HG03139 (cell line): ENCODE results near the gene PTH1R.
A peak's percentile ranks its signal among the peaks of the same experiment; 100 is the strongest.

Source experiments
- ATAC-seq: cut with Tn5 transposase; IDR thresholded peaks from one replicate; pipeline ENCODE4 v1.9.1; 2021; ENCODE audit not compliant: unreplicated experiment

PTH1R gene

GRCh38 chr3:46942481-46943236 is 65.1 kb downstream of the PTH1R start:
- no peak for ATAC-seq

- ATAC-seq, result no peak
Measured at GRCh38 chr3:46943237-46944187, 66.0 kb downstream of the PTH1R start.

GRCh38 chr3:46944191-46944590 is 66.7 kb downstream of the PTH1R start:
- no peak for ATAC-seq

- no peak for ATAC-seq
Measured at GRCh38 chr3:46946416-46946815, 68.9 kb downstream of the PTH1R start.

GRCh38 chr3:46946856-46947545 is 69.5 kb downstream of the PTH1R start:
- no peak for ATAC-seq

- ATAC-seq, result no peak
Measured at GRCh38 chr3:46947546-46947901, 70.0 kb downstream of the PTH1R start.

- no peak for ATAC-seq
Measured at GRCh38 chr3:46947981-46948791, 70.7 kb downstream of the PTH1R start.

- ATAC-seq, result peak; percentile 53
Measured at GRCh38 chr3:46948830-46949671, 71.5 kb downstream of the PTH1R start.

- ATAC-seq, result no peak
Measured at GRCh38 chr3:46950177-46950576, 72.7 kb downstream of the PTH1R start.

- ATAC-seq, result no peak
Measured at GRCh38 chr3:46950650-46951241, 73.2 kb downstream of the PTH1R start.

GRCh38 chr3:46952813-46953212 is 75.3 kb downstream of the PTH1R start:
- no peak for ATAC-seq
